OCI-LY7 (cell line): ENCODE results near the gene PDE10A.

ENCODE experiments used
- CTCF ChIP-seq: fragments of 200-600 bp; sonication (generic); conservative IDR thresholded peaks from 2 replicates; pipeline ENCODE4 v1.5.1; 2014; ENCODE audit warnings: mild to moderate bottlenecking, antibody characterized with exemption, low read length, moderate library complexity, mixed read lengths
- EZH2phosphoT487 ChIP-seq: fragments of 200-600 bp; sonication (generic); IDR thresholded peaks from 2 replicates; pipeline ENCODE4 v1.6.1; 2018; ENCODE audit warnings: low read depth, borderline replicate concordance, mild to moderate bottlenecking, mixed run types, antibody characterized with exemption, low read length, moderate library complexity, mixed read lengths

- TF ChIP-seq CTCF: no peak
- TF ChIP-seq EZH2phosphoT487: no peak
These were observed 1.7 kb upstream of the PDE10A start for GRCh38 chr6:165664559-165665383.
